GM12878 (cell line): Measurements from ENCODE around the gene HMCN1. TPM values are rescaled to one million over a fixed set of nuclear protein-coding genes. Genes with fewer than 3 reads are reported as not detected.

Source experiments
- ATAC-seq: fragments of 200-7000 bp; cut with Tn5 transposase; 3 replicates; pipeline ENCODE4 v1.9.1; 2020; ENCODE audit warnings: mild to moderate bottlenecking, moderate library complexity
- BruUV-seq: library from RNA; stranded (reverse); fragments of 400-500 nt; replicated peaks from 2 replicates; lab custom pipeline; 2021; lab: Mats Ljungman, UMichigan
- CTCF ChIA-PET: fragments of 300-600 bp; sonication (Branson Sonifier 250); formaldehyde crosslinking; extraction: SDS; loops from one replicate; lab custom pipeline; 2021; ENCODE audit warnings: inconsistent platforms; lab: Yijun Ruan, JAX
- POLR2A ChIA-PET: fragments of 350-600 bp; formaldehyde crosslinking; extraction: SDS; loops from one replicate; lab custom pipeline; 2021; ENCODE audit warnings: inconsistent platforms; lab: Charles Lee
- RAD21 ChIA-PET: fragments of 300-600 bp; sonication (Branson Sonifier 250); formaldehyde crosslinking; loops from one replicate; lab custom pipeline; 2023; ENCODE audit warnings: antibody characterized with exemption; ENCODE audit not compliant: unreplicated experiment; lab: Charles Lee
- SMC1A ChIA-PET: fragments of 300-600 bp; sonication (Branson Sonifier 250); formaldehyde crosslinking; loops from one replicate; lab custom pipeline; 2023; ENCODE audit not compliant: unreplicated experiment, uncharacterized antibody; lab: Charles Lee
- DNase-seq: peaks from one replicate; pipeline ENCODE4 v3.0.0-alpha.2; 2011; ENCODE audit warnings: low read depth, low spot score
- FAIRE-seq: peaks from 3 replicates; lab custom pipeline; 2011; peaks lifted over from hg19 to GRCh38; lab: Jason Lieb, UNC
- H2AFZ ChIP-seq: 2 replicates; pipeline ENCODE4 v1.6.0; 2011; ENCODE audit warnings: low read depth, low read length, control low read depth; ENCODE audit not compliant: control insufficient read depth
- H3K27ac ChIP-seq: 2 replicates; pipeline ENCODE4 v1.5.1; 2011; ENCODE audit warnings: control low read depth; ENCODE audit not compliant: control insufficient read depth, insufficient read depth
- H3K27me3 ChIP-seq, 2 experiments: replicated peaks in 1 of 2; 2 replicates each; pipeline versions ENCODE4 v1.6.0 to v1.6.1; 2011; ENCODE audit warnings: low read length in 1 of 2; ENCODE audit not compliant: control insufficient read depth in 2 of 2, insufficient read depth in 2 of 2
- H3K36me3 ChIP-seq, 2 experiments: 2 replicates each; pipeline ENCODE4 v1.5.1; 2011; ENCODE audit warnings: low read length in 1 of 2; ENCODE audit not compliant: control insufficient read depth in 2 of 2, insufficient read depth in 2 of 2
- H3K4me1 ChIP-seq: 2 replicates; pipeline ENCODE4 v1.6.1; 2011; ENCODE audit warnings: mild to moderate bottlenecking, low read length, moderate library complexity, mixed read lengths; ENCODE audit not compliant: control insufficient read depth, insufficient read depth
- H3K4me2 ChIP-seq: 2 replicates; pipeline ENCODE4 v1.6.0; 2011; ENCODE audit warnings: control low read depth; ENCODE audit not compliant: control insufficient read depth, insufficient read depth
- H3K4me3 ChIP-seq: fragments of 200-600 bp; sonication (generic); 2 replicates; pipeline ENCODE4 v1.5.1; 2016
- H3K79me2 ChIP-seq: 2 replicates; pipeline ENCODE4 v1.6.0; 2011; ENCODE audit warnings: low read length; ENCODE audit not compliant: control insufficient read depth, insufficient read depth
- H3K9ac ChIP-seq: 2 replicates; pipeline ENCODE4 v1.8.0; 2011; ENCODE audit warnings: low read length, control low read depth, mixed read lengths; ENCODE audit not compliant: control insufficient read depth, insufficient read depth
- H3K9me3 ChIP-seq: replicated peaks from 3 replicates; pipeline ENCODE4 v1.5.1; 2011; ENCODE audit warnings: mild to moderate bottlenecking, low read length; ENCODE audit not compliant: control insufficient read depth, insufficient read depth
- H4K20me1 ChIP-seq: 2 replicates; pipeline ENCODE4 v1.6.0; 2011; ENCODE audit not compliant: control insufficient read depth, insufficient read depth
- CEBPB ChIP-seq, 2 experiments: fragments of 150-350 bp in 1 of 2; IDR thresholded peaks; 2 replicates each; pipeline ENCODE4 v1.6.1; 2012 to 2014; ENCODE audit warnings: low read depth in 2 of 2, low read length in 2 of 2, borderline replicate concordance in 1 of 2, inconsistent platforms in 1 of 2
- CUX1 ChIP-seq: IDR thresholded peaks from 2 replicates; pipeline ENCODE4 v1.6.1; 2012; ENCODE audit warnings: improper control_type of control experiment, low read depth, low read length; ENCODE audit not compliant: insufficient replicate concordance
- GATAD2B ChIP-seq: fragments of 450-650 bp; conservative IDR thresholded peaks from 2 replicates; pipeline ENCODE4 v1.6.1; 2017; ENCODE audit warnings: low read depth, mild to moderate bottlenecking, moderate library complexity
- HDAC6 ChIP-seq: fragments of 200-600 bp; sonication (generic); IDR thresholded peaks from one replicate; pipeline ENCODE4 v1.8.0; 2017; ENCODE audit warnings: antibody characterized with exemption; ENCODE audit not compliant: unreplicated experiment
- KDM1A ChIP-seq: fragments of 200-600 bp; sonication (generic); IDR thresholded peaks from 2 replicates; pipeline ENCODE4 v1.6.1; 2016; ENCODE audit warnings: borderline replicate concordance
- MXI1 ChIP-seq: fragments of 150-350 bp; IDR thresholded peaks from 2 replicates; pipeline ENCODE4 v1.6.1; 2011; ENCODE audit warnings: low read depth, mild to moderate bottlenecking, inconsistent platforms, low read length, improper control_type of control experiment
- NFYA ChIP-seq: IDR thresholded peaks from 2 replicates; pipeline ENCODE4 v1.6.1; 2011; ENCODE audit warnings: low read depth, mild to moderate bottlenecking, low read length, improper control_type of control experiment, borderline replicate concordance
- PAX8 ChIP-seq: fragments of 450-650 bp; IDR thresholded peaks from 2 replicates; pipeline ENCODE4 v1.6.1; 2017; ENCODE audit warnings: mild to moderate bottlenecking, moderate library complexity
- RAD21 ChIP-seq: IDR thresholded peaks from 2 replicates; pipeline ENCODE4 v1.6.1; 2011; ENCODE audit warnings: mild to moderate bottlenecking, low read depth, low read length, moderate library complexity; ENCODE audit not compliant: insufficient read depth
- SIN3A ChIP-seq: IDR thresholded peaks from 2 replicates; pipeline ENCODE4 v1.6.1; 2012; ENCODE audit warnings: low read depth, low read length, improper control_type of control experiment
- SMAD1 ChIP-seq: fragments of 450-650 bp; IDR thresholded peaks from 2 replicates; pipeline ENCODE4 v1.6.1; 2018; ENCODE audit warnings: mild to moderate bottlenecking, low read depth; ENCODE audit not compliant: partially characterized antibody
- SMARCA5 ChIP-seq: fragments of 450-650 bp; IDR thresholded peaks from 2 replicates; pipeline ENCODE4 v1.6.1; 2017; ENCODE audit warnings: mild to moderate bottlenecking
- TCF3 ChIP-seq: IDR thresholded peaks from 2 replicates; pipeline ENCODE4 v1.6.1; 2012; ENCODE audit warnings: low read depth, mild to moderate bottlenecking, low read length, borderline replicate concordance; ENCODE audit not compliant: insufficient read depth
- WGBS: methylation state at CpG from one replicate; pipeline ENCODE4 v1.1.6; 2016; ENCODE audit warnings: low lambda C conversion rate; ENCODE audit not compliant: insufficient replicate concordance, insufficient coverage; ENCODE audit errors: missing lambda C conversion rate; 5-methylcytosine and 5-hydroxymethylcytosine counted together
- in situ Hi-C: fragments of 300-500 bp; cut with MboI; formaldehyde crosslinking; loops from 9 replicates; pipeline ENCODE4 v1.14.3; 2018; ENCODE audit warnings: mixed read lengths
- intact Hi-C: fragments of 100-400 bp; cut with micrococcal nuclease; formaldehyde crosslinking; loops from one replicate; pipeline ENCODE4 v1.14.2; 2022; ENCODE audit not compliant: unreplicated experiment
- polyA plus RNA-seq, 11 experiments: library from polyadenylated mRNA; depleted of rRNA in 4 of 11; unstranded in 6 of 11; stranded (reverse) in 5 of 11; fragments of >200 nt; fragmentation: Nextera tagmentation in 4 of 11; fragmentation: Illumina TruSeq in 1 of 11; extraction: Ambion mirVana in 4 of 11; extraction: Trizol in 1 of 11; gene quantifications; 1 replicate in 1 of 11; 2 replicates in 10 of 11; pipeline versions ENCODE4 v1.2.1 to v1.2.3, GENCODE V29; 2011 to 2016; ENCODE audit warnings: inconsistent platforms in 2 of 11, missing spikeins in 2 of 11, low read depth in 1 of 11
- total RNA-seq, 4 experiments: library from RNA; depleted of rRNA in 3 of 4; stranded (reverse); fragments of >200 nt in 3 of 4; fragmentation: Illumina TruSeq in 1 of 4; extraction: Trizol in 1 of 4; gene quantifications; 2 replicates each; pipeline versions ENCODE4 v1.2.1 to v1.2.3, GENCODE V29; 2013 to 2021

The HMCN1 gene
- total and polyA plus RNA-seq, 10 of the 15 experiments (the other 5 are each of a cell fraction or from before 2014, with no cell fraction given) = under 0.01 to 0.07 TPM; not detected in 8

- TF ChIP-seq NFYA (no peak), CUX1 (no peak), SMARCA5 (no peak), PAX8 (no peak), KDM1A (no peak), MXI1 (no peak), TCF3 (no peak), HDAC6 (no peak), SIN3A (no peak)
- TF ChIP-seq, all 136 proteins: peak for 0
Measured at GRCh38 chr1:185965870-185966269, 231.7 kb downstream of the HMCN1 start (continued).

GRCh38 chr1:185966471-185966870 lies 232.3 kb downstream of the HMCN1 start:
- Histone ChIP-seq H3K36me3 (no peaks in the 10 kb centered on the region), H2AFZ (no peak overlapping the region), H4K20me1 (no peaks in the 10 kb centered on the region), H3K27me3 (no peaks in the 10 kb centered on the region), H3K27ac (no peak overlapping the region), H3K4me2 (no peak overlapping the region), H3K79me2 (no peaks in the 10 kb centered on the region), H3K4me3 (no peak overlapping the region), H3K4me1 (no peaks in the 10 kb centered on the region), H3K9me3 (no peaks in the 10 kb centered on the region), H3K9ac (no peak overlapping the region)
- FAIRE-seq = no peak
- intact Hi-C loops = no loop called here
- in situ Hi-C loops = no loop called here
- ChIA-PET SMC1A (no interaction called here), POLR2A (no interaction called here), RAD21 (no interaction called here), CTCF (no interaction called here)
- BruUV-seq = no TSS peak
- DNase-seq = no peak
- 45% methylated on average over 2 of the region's 2 CpGs for WGBS
- TF ChIP-seq SMAD1 = no peak
- TF ChIP-seq GATAD2B = no peak
- no peak for TF ChIP-seq RAD21
- TF ChIP-seq CEBPB (IDR thresholded peaks at IDR 0.05; ENCODE audit: borderline replicate concordance in 1 of 2, low read depth in 2 of 2, low read length in 2 of 2) = no peak
- ATAC-seq = no peak
